Sigmoid colon (tissue), 4 donors: ENCODE results near the gene ADSL.

Source experiments
- EP300 ChIP-seq, 4 donors: sonication (generic); formaldehyde crosslinking; IDR thresholded peaks; one replicate each; pipeline ENCODE4 v1.6.1; 2017; ENCODE audit warnings: antibody characterized with exemption in 4 of 4
- POLR2A ChIP-seq, 2 donors: fragments of 450-650 bp; IDR thresholded peaks; one replicate each; pipeline ENCODE4 v1.6.1; 2016; ENCODE audit warnings: antibody characterized with exemption in 2 of 2, mild to moderate bottlenecking in 2 of 2, moderate library complexity in 2 of 2
- POLR2AphosphoS5 ChIP-seq, 4 donors: sonication (generic); formaldehyde crosslinking; IDR thresholded peaks; one replicate each; pipeline ENCODE4 v1.6.1; 2017; ENCODE audit warnings: antibody characterized with exemption in 4 of 4
- TF ChIP-seq, protein P1 (sequence below), 4 experiments: fragments of 450-650 bp in 3 of 4; fragments of 200-600 bp in 1 of 4; IDR thresholded peaks; one replicate each; pipeline ENCODE4 v1.5.1; 2016 to 2019; ENCODE audit warnings: antibody characterized with exemption in 4 of 4, mild to moderate bottlenecking in 3 of 4, moderate library complexity in 2 of 4

DNA sequence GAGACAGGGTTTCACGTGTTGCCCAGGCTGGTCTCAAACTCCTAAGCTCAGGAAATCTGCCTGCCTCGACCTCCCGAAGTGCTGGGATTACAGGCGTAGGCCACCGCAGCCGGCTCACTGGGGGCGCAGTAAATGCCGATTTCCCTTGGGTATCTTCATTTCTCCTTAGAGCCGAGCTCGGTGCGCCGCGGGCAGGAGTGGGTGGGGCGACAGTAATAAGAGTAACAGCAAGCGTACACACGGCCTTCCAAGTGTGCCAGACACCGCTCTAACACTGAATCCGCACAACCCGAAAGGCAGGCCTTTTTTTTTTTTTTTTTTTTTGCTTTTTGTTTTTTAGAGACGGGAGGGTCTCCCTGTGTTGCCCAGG lies 500 bp upstream of the ADSL start:
- no peak for TF ChIP-seq EP300 (IDR thresholded peaks at IDR 0.05)
- TF ChIP-seq POLR2A (IDR thresholded peaks at IDR 0.05) = no peak
- TF ChIP-seq, protein P1, sequence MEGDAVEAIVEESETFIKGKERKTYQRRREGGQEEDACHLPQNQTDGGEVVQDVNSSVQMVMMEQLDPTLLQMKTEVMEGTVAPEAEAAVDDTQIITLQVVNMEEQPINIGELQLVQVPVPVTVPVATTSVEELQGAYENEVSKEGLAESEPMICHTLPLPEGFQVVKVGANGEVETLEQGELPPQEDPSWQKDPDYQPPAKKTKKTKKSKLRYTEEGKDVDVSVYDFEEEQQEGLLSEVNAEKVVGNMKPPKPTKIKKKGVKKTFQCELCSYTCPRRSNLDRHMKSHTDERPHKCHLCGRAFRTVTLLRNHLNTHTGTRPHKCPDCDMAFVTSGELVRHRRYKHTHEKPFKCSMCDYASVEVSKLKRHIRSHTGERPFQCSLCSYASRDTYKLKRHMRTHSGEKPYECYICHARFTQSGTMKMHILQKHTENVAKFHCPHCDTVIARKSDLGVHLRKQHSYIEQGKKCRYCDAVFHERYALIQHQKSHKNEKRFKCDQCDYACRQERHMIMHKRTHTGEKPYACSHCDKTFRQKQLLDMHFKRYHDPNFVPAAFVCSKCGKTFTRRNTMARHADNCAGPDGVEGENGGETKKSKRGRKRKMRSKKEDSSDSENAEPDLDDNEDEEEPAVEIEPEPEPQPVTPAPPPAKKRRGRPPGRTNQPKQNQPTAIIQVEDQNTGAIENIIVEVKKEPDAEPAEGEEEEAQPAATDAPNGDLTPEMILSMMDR (IDR thresholded peaks at IDR 0.05) = no peak
- TF ChIP-seq POLR2AphosphoS5 (IDR thresholded peaks at IDR 0.05) = no peak
